NCI-H748 (cell line): Measurements from ENCODE around the gene FAM90A1.
"Not testable (repeated sequence)": the region's sequence is repeated elsewhere in the genome, so short reads cannot be mapped to it uniquely, and the experiment has no call there.

ENCODE experiments used
- DNase-seq: peaks from one replicate; lab custom pipeline; 2025; ENCODE audit not compliant: unreplicated experiment; lab: John Stamatoyannopoulos, UW

The FAM90A1 gene

DNA sequence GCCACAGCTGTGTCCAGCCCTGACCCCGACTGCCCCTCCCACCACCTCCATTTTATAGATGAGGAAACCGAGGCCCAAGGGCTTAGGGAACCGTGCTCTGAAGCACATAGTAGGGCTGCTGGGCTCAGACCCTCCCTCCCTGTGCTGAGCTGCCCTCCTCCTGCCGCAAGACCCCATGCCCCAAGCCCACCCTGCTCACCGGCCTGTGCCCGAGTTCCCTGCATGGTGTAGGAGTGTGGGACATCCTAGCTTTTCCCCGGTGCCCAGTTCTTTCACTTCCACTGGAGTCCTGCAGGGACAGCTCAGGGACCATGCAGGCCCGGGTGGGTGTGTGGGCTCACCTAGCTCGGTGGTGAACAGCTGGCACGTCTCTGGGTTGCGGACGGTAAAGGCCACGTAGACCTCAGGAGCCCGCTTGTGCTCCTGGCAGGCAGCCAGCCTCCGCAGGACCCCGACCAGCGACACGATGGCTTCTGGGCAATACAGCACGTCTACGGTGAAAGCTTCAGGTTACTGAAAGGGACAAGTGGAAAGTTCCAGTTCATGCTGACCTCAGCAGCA, 6.6 kb upstream of the FAM90A1 start:
- DNase-seq = not testable (repeated sequence)

DNA sequence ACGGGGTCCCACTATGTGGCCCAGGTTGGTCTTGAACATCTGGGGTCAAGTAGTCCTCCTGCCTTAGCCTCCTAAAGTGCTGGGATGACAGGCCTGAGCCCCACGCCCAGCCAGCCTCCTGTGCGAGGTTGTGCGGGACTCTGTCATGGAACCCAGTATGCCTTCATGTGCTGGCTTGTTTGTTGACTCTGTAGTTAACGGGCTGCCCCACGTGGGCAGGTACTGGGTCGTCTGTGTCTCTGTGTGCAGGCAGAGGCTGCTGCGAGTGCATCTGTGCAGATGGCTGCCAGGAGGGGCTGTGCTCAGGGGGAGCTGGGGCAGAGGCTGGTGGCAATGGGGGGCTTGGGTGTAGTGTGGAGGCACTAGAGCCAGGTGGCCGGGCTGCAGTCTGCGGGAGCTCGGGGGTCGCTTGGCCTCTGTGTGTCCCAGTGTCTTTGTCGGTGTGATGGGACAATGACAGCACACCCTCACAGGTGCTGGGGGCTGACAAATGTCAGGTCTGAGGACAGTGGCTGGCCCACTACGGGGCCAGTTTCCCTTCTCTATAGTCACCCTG, 6.0 kb upstream of the FAM90A1 start:
- DNase-seq = not testable (repeated sequence)

DNA sequence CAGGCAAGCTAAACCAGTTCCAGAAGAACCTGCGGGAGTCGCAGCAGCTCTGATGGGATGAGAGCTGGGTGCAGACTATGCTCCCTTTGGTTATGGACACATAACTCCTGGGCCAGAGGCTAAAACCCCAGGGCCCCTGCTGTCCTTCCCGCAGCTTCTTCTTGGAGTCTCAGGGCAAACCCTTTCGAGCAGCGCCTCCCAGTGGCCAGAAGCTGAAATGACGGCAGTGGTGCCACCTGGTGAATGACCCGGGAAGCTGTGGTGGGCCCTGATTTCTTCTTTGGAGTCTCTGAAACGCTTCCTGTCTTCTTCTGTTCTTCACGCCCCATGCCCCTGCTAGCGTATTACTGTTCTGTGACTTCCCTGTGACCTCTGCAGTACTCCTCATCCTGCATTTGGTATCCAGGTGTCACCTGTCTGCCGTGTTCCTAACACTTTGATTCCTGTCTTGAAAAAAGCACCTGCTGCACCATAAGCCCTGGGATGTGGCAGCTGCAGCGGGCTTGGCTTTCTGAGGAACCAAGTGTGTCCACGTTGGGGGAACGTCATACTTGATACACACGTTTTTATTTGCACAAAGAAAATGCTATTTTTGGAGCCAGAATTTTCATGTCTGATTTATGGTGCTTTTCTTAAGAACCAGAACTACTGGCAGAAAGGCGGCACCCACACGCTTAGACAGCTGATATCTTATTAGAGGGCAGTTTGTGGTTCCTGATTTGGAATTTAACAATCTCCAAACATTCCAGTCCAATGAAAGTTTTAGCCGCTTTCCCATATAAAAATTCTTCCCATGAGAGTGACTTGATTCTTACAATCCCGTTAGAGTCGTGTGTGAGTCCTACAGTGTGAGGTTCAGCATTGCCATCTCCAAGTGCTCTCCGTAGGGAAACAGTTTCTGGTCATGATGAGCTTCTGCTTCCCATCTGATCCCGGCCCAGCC, 4.5 kb upstream of the FAM90A1 start:
- DNase-seq = not testable (repeated sequence)

DNA sequence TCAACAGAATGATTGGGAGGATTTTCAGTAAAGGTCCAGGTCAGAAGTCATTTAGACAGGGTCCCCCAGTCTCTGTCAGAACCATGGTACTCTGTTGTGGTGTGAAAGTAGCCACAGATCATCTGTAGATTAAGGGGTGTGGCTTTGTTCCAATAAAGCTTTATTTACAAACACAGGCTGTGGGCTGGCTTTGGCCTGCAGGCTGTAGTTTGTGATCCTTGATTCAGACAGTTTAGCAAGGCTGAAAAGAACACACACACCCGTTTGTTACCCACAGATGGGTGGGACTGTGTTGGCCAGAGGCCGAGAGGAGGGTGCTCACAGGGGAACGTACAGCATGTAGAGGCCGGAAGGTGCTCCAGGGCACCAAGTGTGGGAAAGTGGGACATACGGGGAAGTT, 3.6 kb upstream of the FAM90A1 start:
- not testable (repeated sequence) for DNase-seq

DNA sequence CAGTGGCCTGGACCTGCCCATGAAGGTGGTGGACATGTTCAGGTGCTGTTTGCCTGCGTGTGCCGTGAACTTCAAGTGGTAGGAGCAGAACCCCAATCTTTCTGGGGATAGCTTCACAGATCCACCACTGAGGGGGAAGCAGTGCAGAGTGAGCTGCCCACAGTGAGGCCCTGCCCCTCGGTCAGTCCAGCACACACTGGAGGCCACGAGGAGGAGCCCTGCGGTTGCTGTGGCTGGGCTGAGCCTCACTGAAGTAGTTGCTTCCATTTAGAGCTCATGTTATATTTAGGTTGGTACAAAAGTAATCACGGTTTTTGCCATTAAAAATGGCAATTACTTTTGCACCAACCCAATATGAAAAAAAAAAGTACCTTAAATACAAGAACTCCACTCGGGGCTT, 2.1 kb upstream of the FAM90A1 start:
- DNase-seq = not testable (repeated sequence)

DNA sequence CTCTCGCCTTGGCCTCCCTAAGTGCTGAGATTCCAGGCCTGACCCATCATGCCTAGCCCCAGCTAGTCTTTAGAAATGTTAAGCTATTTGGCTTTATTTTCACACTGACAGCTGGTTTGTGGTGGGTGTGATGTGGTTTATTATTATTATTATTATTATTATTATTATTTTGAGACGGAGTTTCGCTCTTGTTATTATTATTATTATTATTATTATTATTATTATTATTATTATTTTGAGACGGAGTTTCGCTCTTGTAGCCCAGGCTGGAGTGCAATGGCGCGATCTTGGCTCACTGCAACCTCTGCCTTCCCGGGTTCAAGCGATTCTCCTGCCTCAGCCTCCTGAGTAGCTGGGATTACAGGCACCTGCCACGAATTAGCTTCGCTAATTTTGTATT, 1.2 kb upstream of the FAM90A1 start:
- DNase-seq = not testable (repeated sequence)

DNA sequence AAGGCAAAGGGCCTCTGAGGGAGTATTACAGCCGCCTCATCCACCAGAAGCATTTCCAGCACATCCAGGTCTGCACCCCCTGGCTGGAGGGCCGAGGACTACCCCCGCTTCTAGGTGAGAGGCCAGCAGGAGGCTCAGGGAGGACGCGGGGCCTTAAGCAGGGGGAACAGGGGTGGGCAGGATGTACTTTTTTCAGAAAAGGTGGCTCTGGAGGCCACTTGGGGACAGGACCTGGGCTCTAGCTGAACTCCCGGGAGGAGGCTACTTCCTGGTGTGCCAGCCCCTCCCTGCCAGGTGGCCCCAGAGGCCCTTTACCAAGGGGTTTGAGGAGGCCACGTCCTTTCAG, 287 bp upstream of the FAM90A1 start:
- not testable (repeated sequence) for DNase-seq

DNA sequence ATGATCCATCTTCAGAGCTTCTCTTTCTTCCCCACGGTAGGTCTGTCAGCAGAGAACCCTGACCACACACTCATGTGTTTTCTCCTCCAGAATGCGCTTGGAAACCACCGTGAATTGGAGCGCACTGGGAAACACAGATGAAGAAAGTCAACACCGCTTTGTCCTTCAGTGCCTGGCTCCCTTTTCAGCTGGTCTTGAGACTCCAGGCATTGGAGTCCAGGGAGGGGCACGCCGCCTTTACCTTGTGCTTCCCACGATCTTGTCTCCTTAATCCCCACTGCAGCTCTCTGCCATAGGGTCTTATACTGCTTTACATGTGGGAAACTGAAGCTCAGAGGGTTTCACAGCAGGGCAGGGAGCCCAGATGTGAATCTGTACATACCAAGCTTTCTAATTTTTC, 1.1 kb downstream of the FAM90A1 start:
- DNase-seq = no peak

DNA sequence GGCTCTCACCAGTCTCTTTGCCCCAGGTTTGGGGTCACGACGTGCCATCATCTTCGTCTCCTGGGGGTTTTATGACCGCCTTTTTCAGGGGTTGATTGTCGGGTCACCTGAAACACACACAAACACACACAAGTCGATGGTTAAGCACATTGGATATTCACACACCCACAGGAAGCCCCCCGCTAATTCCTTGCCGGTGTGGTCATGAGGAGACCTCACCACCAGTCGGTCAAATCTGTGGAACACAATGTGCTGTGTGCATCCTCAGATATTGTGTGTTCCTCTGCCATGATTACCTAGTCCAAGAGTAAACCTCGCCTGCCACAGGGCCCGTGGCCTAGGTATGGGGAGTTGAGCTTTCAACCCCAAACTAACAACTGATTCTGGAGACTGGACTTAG, 2.6 kb downstream of the FAM90A1 start:
- DNase-seq = not testable (repeated sequence)

DNA sequence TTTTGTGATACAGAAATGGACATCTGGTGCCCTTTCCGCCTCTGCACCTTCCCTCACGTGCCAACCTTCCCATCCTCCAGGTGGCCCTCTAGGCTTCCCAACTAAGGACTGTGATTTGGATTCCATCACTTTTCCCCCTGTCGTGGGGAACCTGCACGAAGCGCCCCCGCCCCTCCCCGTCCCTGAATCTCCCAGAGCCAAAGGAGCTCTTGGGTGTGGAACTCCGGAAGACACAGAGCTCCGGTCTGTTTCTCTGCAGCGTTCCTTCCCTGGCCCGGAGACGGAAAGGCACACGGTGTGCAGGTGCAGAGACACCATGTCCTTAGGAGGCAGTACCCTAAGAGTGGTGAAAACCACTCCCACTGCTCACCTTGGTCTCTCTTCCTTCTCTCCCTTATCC, 3.8 kb downstream of the FAM90A1 start:
- not testable (repeated sequence) for DNase-seq

DNA sequence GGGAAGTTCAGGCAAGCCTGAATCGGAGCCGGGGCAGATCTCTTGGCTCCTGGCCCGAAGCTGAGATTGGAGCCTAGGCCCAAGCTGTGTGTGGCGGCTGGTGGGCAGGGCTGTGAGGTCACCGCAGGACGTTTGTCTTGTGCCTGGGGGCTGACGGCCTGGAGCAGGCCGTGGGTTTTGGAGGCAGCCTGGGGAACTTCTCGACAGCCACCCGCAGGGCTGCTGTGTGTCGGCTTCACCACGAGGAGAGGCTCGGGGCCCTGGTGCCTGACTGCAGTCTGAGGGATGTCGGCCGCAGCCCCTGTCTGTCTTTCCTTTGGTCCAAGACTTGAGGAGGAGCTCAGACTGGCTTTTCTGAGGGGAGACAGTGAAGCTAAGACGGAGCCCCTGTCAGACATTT, 5.1 kb downstream of the FAM90A1 start:
- DNase-seq = not testable (repeated sequence)

DNA sequence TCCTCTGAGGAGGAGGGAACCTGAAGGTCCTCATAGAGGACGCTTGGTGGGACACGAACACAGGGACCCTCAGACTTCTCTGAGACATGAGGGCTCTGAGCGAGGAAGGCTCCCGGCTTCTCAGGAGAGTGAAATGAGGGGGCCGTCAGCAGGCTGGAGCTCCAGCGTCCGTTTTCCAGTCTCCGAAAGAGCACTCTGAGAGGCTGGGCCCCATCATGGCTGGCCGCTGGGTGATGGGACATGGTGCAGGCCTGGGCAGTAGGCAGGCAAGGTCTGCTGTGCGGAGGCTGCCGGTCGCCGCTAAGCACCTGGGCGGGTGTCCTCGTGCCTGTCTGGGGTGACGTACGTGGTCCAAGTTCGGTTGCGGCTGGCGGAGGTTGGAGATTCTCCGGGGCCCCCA, 5.6 kb downstream of the FAM90A1 start:
- DNase-seq = not testable (repeated sequence)

DNA sequence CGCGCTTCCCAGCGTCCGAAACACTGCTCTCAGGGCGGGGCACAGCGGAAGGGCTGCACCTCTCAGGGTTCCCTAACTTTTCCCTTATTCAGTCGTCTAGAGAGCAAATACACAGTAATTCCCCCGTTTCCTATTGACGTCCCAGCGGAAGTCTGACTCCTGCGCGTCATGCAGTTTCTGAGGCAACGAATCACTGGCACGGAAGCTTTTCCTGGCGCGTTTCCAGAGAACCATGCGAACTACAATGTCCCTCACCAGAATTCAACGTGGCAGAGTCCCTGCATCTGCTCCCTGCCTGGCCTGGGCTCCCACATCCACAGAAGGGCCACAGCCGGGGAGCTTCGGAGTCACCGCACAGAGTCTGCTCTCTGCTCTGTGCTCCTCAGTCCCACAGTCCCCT, 6.0 kb downstream of the FAM90A1 start:
- peak; percentile 7 for DNase-seq

DNA sequence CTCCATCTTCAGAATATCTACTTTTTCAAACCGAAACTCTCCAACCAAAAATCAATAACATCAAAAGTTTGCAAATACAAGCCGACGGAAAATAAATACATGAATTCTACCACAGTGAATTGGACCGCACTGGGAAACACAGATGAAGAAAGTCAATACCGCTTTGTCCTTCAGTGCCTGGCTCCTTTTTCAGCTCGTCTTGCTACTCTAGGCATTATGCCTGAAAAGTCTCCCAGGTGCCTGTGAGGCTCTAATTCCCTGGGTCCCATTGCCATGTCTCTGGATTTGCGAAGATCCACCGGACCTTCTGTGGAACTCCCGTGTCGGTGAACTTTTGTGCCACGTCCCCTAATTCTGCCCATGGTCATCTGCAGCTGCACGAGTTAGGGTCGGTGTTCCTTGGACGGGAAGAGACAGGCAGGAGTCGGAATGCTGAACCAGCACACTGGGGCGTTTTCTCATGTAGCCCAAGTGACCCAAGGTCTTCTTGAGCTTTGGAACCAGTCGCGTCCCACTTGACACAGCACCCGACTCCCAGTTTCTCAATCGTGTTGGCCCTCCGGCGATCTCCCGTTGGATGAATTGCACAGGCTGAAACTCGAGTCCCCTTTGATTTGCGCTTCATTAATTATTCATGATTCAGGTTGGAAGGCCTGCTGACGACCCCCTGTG, 8.6 kb downstream of the FAM90A1 start:
- not testable (repeated sequence) for DNase-seq

DNA sequence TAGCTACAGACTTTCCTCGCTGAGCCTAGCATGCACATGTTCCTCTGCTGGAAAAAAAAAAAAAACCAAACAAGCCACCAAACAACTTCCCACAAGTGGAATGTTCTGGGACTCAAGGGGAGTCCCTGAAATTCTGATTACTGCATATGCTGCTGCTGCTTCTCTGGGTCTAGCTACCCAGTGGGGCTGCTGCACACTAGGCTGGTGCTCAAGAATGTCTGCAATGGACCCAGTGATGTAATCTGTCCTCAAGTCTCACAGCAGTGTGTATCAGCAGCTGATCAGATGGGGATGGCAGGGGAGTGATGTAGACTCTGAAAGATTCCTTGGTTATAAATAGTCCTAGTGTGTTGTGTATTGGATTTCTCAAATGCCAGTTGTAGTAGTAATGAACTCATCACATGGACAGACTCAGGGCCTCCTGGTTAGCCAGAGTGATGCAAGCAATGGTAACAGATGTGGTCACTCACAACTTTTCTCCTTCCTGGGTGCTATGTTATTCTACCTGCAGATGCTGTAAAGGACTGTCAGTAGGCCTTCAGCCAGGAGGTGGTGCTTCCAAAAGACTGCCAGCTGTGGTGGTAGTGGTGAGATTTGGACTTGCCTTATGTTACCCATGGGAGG, 29.6 kb downstream of the FAM90A1 start:
- DNase-seq = not testable (repeated sequence)

DNA sequence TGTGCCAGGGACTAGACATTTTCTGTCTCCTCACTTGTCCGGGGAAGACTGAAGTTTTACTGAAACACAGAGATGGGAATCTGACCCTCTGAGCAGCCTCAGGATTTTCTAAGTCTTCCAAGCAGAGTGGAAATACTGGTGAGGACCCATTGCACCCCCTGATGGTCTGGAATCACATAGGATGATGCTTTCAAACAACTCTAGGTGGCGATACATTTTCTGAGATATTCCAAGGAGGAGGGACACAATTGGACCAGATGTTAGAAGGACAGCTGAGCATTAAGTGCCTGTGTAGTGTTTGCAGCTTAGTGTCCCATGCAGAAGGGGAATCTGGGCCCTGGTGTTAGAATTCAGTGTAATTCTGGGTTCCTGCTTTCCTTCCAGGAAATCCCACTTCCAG, 39.3 kb downstream of the FAM90A1 start:
- not testable (repeated sequence) for DNase-seq

DNA sequence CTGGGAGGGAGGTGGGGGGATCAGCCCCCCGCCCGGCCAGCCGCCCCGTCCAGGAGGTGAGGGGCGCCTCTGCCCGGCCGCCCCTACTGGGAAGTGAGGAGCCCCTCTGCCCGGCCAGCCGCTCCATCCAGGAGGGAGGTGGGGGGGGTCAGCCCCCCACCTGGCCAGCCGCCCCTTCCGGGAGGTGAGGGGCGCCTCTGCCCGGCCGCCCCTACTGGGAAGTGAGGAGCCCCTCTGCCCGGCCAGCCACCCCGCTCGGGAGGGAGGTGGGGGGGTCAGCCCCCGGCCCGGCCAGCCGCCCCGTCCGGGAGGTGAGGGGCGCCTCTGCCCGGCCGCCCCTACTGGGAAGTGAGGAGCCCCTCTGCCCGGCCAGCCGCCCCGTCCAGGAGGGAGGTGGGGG, 43.2 kb downstream of the FAM90A1 start:
- DNase-seq = not testable (repeated sequence)

DNA sequence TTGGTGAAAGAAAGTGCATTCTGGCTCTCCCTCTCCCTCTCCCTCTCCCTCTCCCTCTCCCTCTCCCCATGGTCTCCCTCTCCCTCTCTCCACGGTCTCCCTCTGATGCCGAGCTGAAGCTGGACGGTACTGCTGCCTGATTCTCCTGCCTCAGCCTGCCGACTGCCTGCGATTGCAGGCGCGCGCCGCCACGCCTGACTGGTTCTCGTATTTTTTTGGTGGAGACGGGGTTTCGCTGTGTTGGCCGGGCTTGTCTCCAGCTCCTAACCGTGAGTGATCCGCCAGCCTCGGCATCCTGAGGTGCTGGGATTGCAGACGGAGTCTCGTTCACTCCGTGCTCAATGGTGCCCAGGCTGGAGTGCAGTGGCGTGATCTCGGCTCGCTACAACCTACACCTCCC, 44.1 kb downstream of the FAM90A1 start:
- DNase-seq = not testable (repeated sequence)

DNA sequence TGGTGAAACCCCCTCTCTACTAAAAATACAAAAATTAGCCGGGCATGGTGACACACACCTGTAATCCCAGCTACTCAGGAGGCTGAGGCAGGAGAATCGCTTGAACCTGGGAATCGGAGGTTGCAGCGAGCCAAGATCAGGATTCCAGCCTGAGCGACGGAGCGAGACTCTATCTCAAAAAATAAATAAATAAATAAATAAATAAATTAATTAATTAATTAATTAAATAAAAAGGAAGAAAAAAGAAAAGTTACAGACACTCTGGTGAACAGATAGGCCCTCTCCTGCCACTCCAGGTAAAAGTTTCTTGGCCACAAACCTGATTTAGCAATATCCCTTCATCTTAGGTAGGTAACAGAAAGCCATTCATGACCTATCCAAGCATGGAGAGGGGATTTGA, 44.5 kb downstream of the FAM90A1 start:
- DNase-seq = not testable (repeated sequence)

DNA sequence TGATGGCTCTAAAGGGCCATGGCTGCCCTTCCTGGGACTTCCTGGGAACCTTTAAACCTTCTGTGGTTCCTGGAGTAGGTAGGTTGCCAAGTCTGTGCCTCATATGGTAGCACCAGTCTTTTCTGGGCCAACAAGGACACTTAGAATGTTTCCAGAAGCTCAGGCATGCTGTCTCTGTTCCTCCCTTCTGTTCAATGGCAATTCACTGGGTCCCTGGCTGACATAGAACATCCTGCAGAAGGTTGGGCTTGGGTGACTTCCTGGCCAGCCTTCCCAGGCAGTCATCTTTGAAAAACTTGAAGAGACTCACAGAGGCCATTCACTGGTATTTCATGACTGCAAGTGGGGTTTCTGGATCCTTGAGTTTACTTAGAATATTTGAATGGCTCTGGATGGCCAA, 46.1 kb downstream of the FAM90A1 start:
- DNase-seq = not testable (repeated sequence)

DNA sequence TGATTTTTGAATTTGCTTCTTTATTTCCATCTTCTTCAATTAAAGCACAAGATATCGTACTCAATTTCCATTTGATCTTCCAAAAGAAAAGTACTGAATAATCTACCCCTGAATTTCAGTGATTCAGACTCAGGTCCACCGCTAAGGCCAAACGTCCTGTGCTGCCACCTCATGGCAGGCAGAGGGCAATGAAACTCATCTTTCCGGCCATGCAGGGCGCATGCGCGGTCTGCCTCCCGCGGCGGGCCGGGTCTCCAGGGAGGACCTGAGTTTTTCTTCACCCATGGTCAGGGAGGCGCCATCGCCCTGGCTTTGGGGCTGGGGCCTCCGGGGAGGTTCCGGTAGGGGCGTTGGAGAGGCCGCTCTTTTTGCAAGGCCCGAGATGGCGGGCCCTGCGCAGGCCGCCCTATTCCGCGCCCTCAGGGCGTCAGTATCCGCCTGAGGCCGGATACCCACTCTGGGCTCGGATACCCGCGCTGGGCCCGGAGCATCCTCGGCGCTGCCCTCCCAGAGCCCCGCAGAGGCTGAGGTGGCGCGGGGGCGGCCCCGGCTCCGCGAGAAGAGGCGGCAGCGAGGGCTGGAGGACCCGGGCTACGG, 47.3 kb downstream of the FAM90A1 start:
- DNase-seq = peak; percentile 48
